PC-3 (cell line): ENCODE measurements around the gene A3GALT2. TPM values are rescaled to one million over a fixed set of nuclear protein-coding genes. Genes with fewer than 3 reads are reported as not detected.

Experiments
- ATAC-seq: fragments of 200-7000 bp; cut with Tn5 transposase; 2 replicates; pipeline ENCODE4 v1.9.1; 2020; ENCODE audit warnings: mild to moderate bottlenecking, moderate library complexity
- BruUV-seq: library from RNA; stranded (reverse); fragments of 400-500 nt; replicated peaks from 2 replicates; lab custom pipeline; 2021; lab: Mats Ljungman, UMichigan
- CTCF ChIA-PET: fragments of 300-600 bp; sonication (Branson Sonifier 250); formaldehyde crosslinking; loops from one replicate; lab custom pipeline; 2022; ENCODE audit warnings: antibody characterized with exemption; lab: Charles Lee
- POLR2A ChIA-PET: fragments of 300-600 bp; sonication (Branson Sonifier 250); formaldehyde crosslinking; loops from one replicate; lab custom pipeline; 2022; ENCODE audit warnings: antibody characterized with exemption; ENCODE audit not compliant: unreplicated experiment; lab: Charles Lee
- DNase-seq: peaks from one replicate; pipeline ENCODE4 v3.0.0-alpha.2; 2015
- H2AFZ ChIP-seq: fragments of 300-600 bp; sonication (generic); 2 replicates; pipeline ENCODE4 v1.6.0; 2016; ENCODE audit warnings: antibody characterized with exemption, low read length
- H3F3A ChIP-seq: fragments of 300-600 bp; sonication (generic); one replicate; pipeline ENCODE4 v1.6.0; 2017; ENCODE audit warnings: antibody characterized with exemption, low read length, control low read depth, mild to moderate bottlenecking; ENCODE audit not compliant: unreplicated experiment
- H3K27ac ChIP-seq: fragments of 300-600 bp; sonication (generic); 2 replicates; pipeline ENCODE4 v1.5.1; 2016; ENCODE audit warnings: mild to moderate bottlenecking, low read length
- H3K27me3 ChIP-seq: fragments of 300-600 bp; sonication (generic); 2 replicates; pipeline ENCODE4 v1.6.1; 2016; ENCODE audit warnings: low read length, mixed read lengths
- H3K36me3 ChIP-seq: fragments of 300-600 bp; sonication (generic); 2 replicates; pipeline ENCODE4 v1.6.1; 2016; ENCODE audit warnings: low read depth, mixed run types, low read length, mixed read lengths
- H3K4me1 ChIP-seq: fragments of 300-600 bp; sonication (generic); 2 replicates; pipeline ENCODE4 v1.5.1; 2016; ENCODE audit warnings: low read length; ENCODE audit not compliant: insufficient read depth
- H3K4me2 ChIP-seq: fragments of 300-600 bp; sonication (generic); 2 replicates; pipeline ENCODE4 v1.6.0; 2016; ENCODE audit warnings: low read length
- H3K4me3 ChIP-seq: fragments of 300-600 bp; sonication (generic); 2 replicates; pipeline ENCODE4 v1.5.1; 2016; ENCODE audit warnings: mild to moderate bottlenecking, low read length, mixed read lengths
- H3K79me2 ChIP-seq: fragments of 300-600 bp; sonication (generic); 2 replicates; pipeline ENCODE4 v1.6.1; 2017; ENCODE audit warnings: low read length, mixed read lengths
- H3K9ac ChIP-seq: fragments of 300-600 bp; sonication (generic); 2 replicates; pipeline ENCODE4 v1.6.0; 2016; ENCODE audit warnings: mild to moderate bottlenecking, low read length
- H3K9me2 ChIP-seq: fragments of 300-600 bp; sonication (generic); replicated peaks from 2 replicates; pipeline ENCODE4 v1.6.1; 2016; ENCODE audit warnings: mixed run types, low read length, mixed read lengths
- H3K9me3 ChIP-seq: fragments of 300-600 bp; sonication (generic); 2 replicates; pipeline ENCODE4 v1.6.1; 2016; ENCODE audit warnings: low read length, mixed read lengths
- H4K20me1 ChIP-seq: fragments of 300-600 bp; sonication (generic); 2 replicates; pipeline ENCODE4 v1.6.1; 2016; ENCODE audit warnings: low read length, mixed read lengths
- EZH2 ChIP-seq: fragments of 300-600 bp; sonication (generic); IDR thresholded peaks from one replicate; pipeline ENCODE4 v1.6.1; 2017; ENCODE audit warnings: antibody characterized with exemption, mild to moderate bottlenecking, low read length; ENCODE audit not compliant: unreplicated experiment
- EZH2phosphoT487 ChIP-seq: fragments of 300-600 bp; sonication (generic); IDR thresholded peaks from 2 replicates; pipeline ENCODE4 v1.6.1; 2018; ENCODE audit warnings: mild to moderate bottlenecking, antibody characterized with exemption, low read length, borderline replicate concordance
- intact Hi-C: fragments of 100-400 bp; cut with micrococcal nuclease; formaldehyde crosslinking; loops from 2 replicates; pipeline ENCODE4 v1.9.0; 2023
- total RNA-seq: library from RNA; depleted of rRNA; stranded (reverse); fragments of >200 nt; gene quantifications from 2 replicates; pipeline ENCODE4 v1.2.3, GENCODE V29; 2014
- TF ChIP-seq, protein P1 (sequence below): fragments of 300-600 bp; sonication (generic); conservative IDR thresholded peaks from 2 replicates; pipeline ENCODE4 v1.5.1; 2017; ENCODE audit warnings: antibody characterized with exemption, low read depth, mild to moderate bottlenecking, low read length

The A3GALT2 gene
- total RNA-seq, 1 experiment from 2014 or later, result not detected

DNA sequence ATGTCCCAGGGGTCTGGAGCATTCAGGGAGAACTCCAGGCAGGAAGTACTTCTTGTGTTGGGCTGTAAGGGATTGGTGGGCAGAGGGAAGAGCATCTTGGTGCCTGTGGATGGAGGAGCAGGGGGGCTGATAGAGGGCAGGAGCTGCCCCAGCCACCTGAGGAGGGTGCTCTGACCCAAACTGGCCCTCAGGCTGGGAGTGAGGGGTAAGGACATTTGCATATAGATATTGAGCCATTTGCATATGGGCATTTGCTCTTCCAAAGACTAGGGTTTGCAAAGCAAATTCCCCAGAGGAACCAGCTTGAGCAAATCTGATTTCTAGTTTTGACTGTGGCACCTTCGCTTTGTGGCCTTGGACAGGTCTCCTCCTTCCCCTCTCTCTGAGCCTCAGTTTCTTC, 46.5 kb downstream of the A3GALT2 start:
- BruUV-seq, result no TSS peak
- intact Hi-C loops, result no loop called here

GRCh38 chr1:33273961-33274371, 46.9 kb downstream of the A3GALT2 start:
- H3K27me3 ChIP-seq, result no peaks in the 10 kb centered on the region
- no peaks in the 10 kb centered on the region for H3K9me2 ChIP-seq
- intact Hi-C loops, result no loop called here
- ATAC-seq (peak; percentile 38), DNase-seq (peak; percentile 60)
- no peak overlapping the region for H3K9ac ChIP-seq
- no peak overlapping the region for H3K27ac ChIP-seq
- no peaks in the 10 kb centered on the region for H3K79me2 ChIP-seq
- H3K36me3 ChIP-seq, result no peaks in the 10 kb centered on the region
- H4K20me1 ChIP-seq, result no peaks in the 10 kb centered on the region
- H2AFZ ChIP-seq, result no peak overlapping the region
- TF ChIP-seq, protein P1, sequence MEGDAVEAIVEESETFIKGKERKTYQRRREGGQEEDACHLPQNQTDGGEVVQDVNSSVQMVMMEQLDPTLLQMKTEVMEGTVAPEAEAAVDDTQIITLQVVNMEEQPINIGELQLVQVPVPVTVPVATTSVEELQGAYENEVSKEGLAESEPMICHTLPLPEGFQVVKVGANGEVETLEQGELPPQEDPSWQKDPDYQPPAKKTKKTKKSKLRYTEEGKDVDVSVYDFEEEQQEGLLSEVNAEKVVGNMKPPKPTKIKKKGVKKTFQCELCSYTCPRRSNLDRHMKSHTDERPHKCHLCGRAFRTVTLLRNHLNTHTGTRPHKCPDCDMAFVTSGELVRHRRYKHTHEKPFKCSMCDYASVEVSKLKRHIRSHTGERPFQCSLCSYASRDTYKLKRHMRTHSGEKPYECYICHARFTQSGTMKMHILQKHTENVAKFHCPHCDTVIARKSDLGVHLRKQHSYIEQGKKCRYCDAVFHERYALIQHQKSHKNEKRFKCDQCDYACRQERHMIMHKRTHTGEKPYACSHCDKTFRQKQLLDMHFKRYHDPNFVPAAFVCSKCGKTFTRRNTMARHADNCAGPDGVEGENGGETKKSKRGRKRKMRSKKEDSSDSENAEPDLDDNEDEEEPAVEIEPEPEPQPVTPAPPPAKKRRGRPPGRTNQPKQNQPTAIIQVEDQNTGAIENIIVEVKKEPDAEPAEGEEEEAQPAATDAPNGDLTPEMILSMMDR, result no peak
- TF ChIP-seq EZH2 (no peak), EZH2phosphoT487 (no peak)
- BruUV-seq, result no TSS peak
- ChIA-PET POLR2A (no interaction called here), CTCF (no interaction called here)
- H3K4me2 ChIP-seq, result no peak overlapping the region
- no peaks in the 10 kb centered on the region for H3F3A ChIP-seq
- no peaks in the 10 kb centered on the region for H3K9me3 ChIP-seq
- peaks cover 4% of the 10 kb centered on the region; the same call in 1 of the 2 replicates for H3K4me1 ChIP-seq
- no peak overlapping the region for H3K4me3 ChIP-seq

More for the DNA sequence above, 46.5 kb downstream of the A3GALT2 start:
- ChIA-PET POLR2A (no interaction called here), CTCF (no interaction called here)
- Histone ChIP-seq H3K9me3 (no peaks in the 10 kb centered on the region), H3K36me3 (no peaks in the 10 kb centered on the region), H3K9ac (no peak overlapping the region), H3K4me3 (no peak overlapping the region), H3K27me3 (no peaks in the 10 kb centered on the region), H3K9me2 (no peaks in the 10 kb centered on the region), H3F3A (no peaks in the 10 kb centered on the region), H3K4me1 (peaks cover 4% of the 10 kb centered on the region; the same call in 1 of the 2 replicates), H3K27ac (no peak overlapping the region), H3K4me2 (no peak overlapping the region), H2AFZ (no peak overlapping the region), H3K79me2 (no peaks in the 10 kb centered on the region), H4K20me1 (no peaks in the 10 kb centered on the region)
- DNase-seq (no peak), ATAC-seq (no peak)
- no peak for TF ChIP-seq EZH2
- no peak for TF ChIP-seq EZH2phosphoT487
- TF ChIP-seq, protein P1, result no peak

- Histone ChIP-seq H2AFZ (no peak overlapping the region), H3K9me2 (no peaks in the 10 kb centered on the region), H3K4me2 (no peak overlapping the region), H3K27ac (no peak overlapping the region), H3K36me3 (no peaks in the 10 kb centered on the region), H3K9ac (no peak overlapping the region), H3F3A (no peaks in the 10 kb centered on the region), H4K20me1 (no peaks in the 10 kb centered on the region), H3K79me2 (no peaks in the 10 kb centered on the region), H3K4me1 (peaks cover 4% of the 10 kb centered on the region; the same call in 1 of the 2 replicates), H3K9me3 (no peaks in the 10 kb centered on the region), H3K4me3 (no peak overlapping the region), H3K27me3 (no peaks in the 10 kb centered on the region)
- TF ChIP-seq, protein P1, result no peak
- TF ChIP-seq EZH2phosphoT487, result no peak
- TF ChIP-seq EZH2, result no peak
- ATAC-seq, result no peak
- no TSS peak for BruUV-seq
- ChIA-PET POLR2A (no interaction called here), CTCF (no interaction called here)
- no peak for DNase-seq
- intact Hi-C loops, result no loop called here
Observed at GRCh38 chr1:33273406-33273805, 47.5 kb downstream of the A3GALT2 start.
